Hematopoietic multipotent progenitor cell treated with erythropoietin and hydrocortisone succinate and interleukin-3 and kit ligand, for 4 days (in vitro differentiated cells): Measurements from ENCODE around the gene CELSR1.
A peak's percentile ranks its signal among the peaks of the same experiment; 100 is the strongest.

Source experiments
- DNase-seq: peaks from one replicate; pipeline ENCODE4 v3.0.0-alpha.2; 2015

Gene CELSR1

GRCh38 chr22:46360097-46360496 lies 177.3 kb downstream of the CELSR1 start:
- no peak for DNase-seq

GRCh38 chr22:46359362-46359761 lies 178.1 kb downstream of the CELSR1 start:
- no peak for DNase-seq

- no peak for DNase-seq
These were observed 178.7 kb downstream of the CELSR1 start for GRCh38 chr22:46358766-46359165.

- no peak for DNase-seq
These were observed 179.5 kb downstream of the CELSR1 start for GRCh38 chr22:46357711-46358520.

GRCh38 chr22:46356496-46357480 lies 180.6 kb downstream of the CELSR1 start:
- no peak for DNase-seq

GRCh38 chr22:46355996-46356471 lies 181.4 kb downstream of the CELSR1 start:
- DNase-seq = no peak

GRCh38 chr22:46355369-46355995 lies 181.9 kb downstream of the CELSR1 start:
- peak; percentile 81 for DNase-seq

GRCh38 chr22:46354993-46355305 lies 182.5 kb downstream of the CELSR1 start:
- DNase-seq = no peak

- no peak for DNase-seq
These were observed 183.0 kb downstream of the CELSR1 start for GRCh38 chr22:46354176-46354992.

GRCh38 chr22:46353483-46354105 lies 183.8 kb downstream of the CELSR1 start:
- no peak for DNase-seq

- DNase-seq = no peak
These were observed 184.6 kb downstream of the CELSR1 start for GRCh38 chr22:46352691-46353386.

GRCh38 chr22:46352276-46352675 lies 185.1 kb downstream of the CELSR1 start:
- no peak for DNase-seq

GRCh38 chr22:46351767-46352166 lies 185.7 kb downstream of the CELSR1 start:
- no peak for DNase-seq

- no peak for DNase-seq
These were observed 186.2 kb downstream of the CELSR1 start for GRCh38 chr22:46351131-46351735.

- no peak for DNase-seq
These were observed 186.8 kb downstream of the CELSR1 start for GRCh38 chr22:46350646-46351045.

- DNase-seq = no peak
These were observed 187.3 kb downstream of the CELSR1 start for GRCh38 chr22:46350121-46350520.

GRCh38 chr22:46349681-46350080 lies 187.7 kb downstream of the CELSR1 start:
- DNase-seq = no peak

- DNase-seq = no peak
These were observed 188.2 kb downstream of the CELSR1 start for GRCh38 chr22:46349238-46349637.

GRCh38 chr22:46348099-46348695 lies 189.2 kb downstream of the CELSR1 start:
- DNase-seq = no peak

GRCh38 chr22:46347646-46348045 lies 189.8 kb downstream of the CELSR1 start:
- no peak for DNase-seq
